ENCODE data around the gene ZWILCH.
A peak's percentile ranks its signal among the peaks of the same experiment; 100 is the strongest.
"Not testable (repeated sequence)": the region's sequence is repeated elsewhere in the genome, so short reads cannot be mapped to it uniquely, and the experiment has no call there.

The ZWILCH gene

DNA sequence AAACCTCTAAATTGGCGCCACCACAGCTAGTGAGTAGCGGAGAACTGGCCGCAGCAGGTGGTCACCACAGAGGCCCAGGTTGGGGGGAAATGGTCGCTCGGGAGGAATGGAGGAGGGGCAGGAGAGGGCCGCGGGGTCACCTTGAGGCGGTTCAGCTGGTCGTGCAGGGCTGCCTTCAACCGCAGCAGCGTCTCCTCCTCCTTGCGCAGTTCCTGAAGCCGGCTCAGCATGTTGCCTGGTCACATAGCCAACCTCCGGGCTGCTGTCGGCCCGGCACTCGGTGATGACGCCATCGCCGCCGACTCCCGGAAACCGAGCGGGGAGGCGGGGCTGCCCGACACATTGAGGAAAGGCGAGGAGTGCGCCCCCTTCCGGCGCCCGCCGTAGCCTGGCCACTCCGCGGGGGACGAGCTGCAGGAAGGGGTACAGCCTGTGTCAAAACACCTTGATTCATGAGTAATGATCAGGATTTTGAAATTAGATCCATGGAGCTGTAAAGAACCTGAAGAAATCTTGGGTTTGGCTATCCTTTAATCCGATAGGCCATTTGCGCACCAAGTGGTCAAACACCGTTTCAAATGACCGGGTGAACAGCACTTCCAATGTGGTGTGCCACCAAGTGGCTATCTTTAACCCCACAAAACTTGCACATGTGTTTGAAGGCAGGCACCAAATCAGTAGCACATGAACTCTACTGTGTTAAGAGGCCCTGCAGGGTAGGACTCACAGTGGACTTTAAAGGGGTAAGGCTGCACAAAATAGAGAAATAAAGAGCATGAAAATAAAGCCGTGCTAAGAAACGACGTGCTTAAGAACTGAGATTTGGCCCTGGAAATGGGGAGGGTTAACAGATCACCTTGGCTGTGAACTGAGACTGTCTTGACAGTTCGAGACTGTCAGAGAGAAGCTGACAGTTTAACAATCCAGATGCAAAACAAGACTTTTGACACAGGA is 7.3 kb upstream of the ZWILCH start, which contains the start of gene SNAPC5:
Gene SNAPC5 (minus strand): TSS at position 261 of the 954 bp plus-strand sequence. CDS start 31 bp downstream, at position 230.
- no peak within 1 kb of the TSS for H2BK120ac ChIP-seq (ENCODE audit: low read depth, low read length)
- peak; percentile 98 for DNase-seq
- H3K27me3 ChIP-seq (ENCODE audit: insufficient read depth, low read length, poor library complexity) = no peaks in the 10 kb centered on the region
- H3K36me3 ChIP-seq (ENCODE audit: control insufficient read depth, insufficient read depth, low read length) = peaks cover 8% of the 10 kb centered on the region
- H3K4me1 ChIP-seq (ENCODE audit: control insufficient read depth, low read depth, low read length) = no peaks in the 10 kb centered on the region
- H3K18ac ChIP-seq (ENCODE audit: low read length) = no peak within 1 kb of the TSS
- H2AK5ac ChIP-seq (ENCODE audit: low read length) = peak within 1 kb of the TSS; percentile 48
- H3K79me2 ChIP-seq (ENCODE audit: control insufficient read depth, insufficient read depth, low read length) = peaks cover 11% of the 10 kb centered on the region
- H3K79me1 ChIP-seq (ENCODE audit: low read length) = peaks cover 3% of the 10 kb centered on the region
- no peak within 1 kb of the TSS for H4K8ac ChIP-seq (ENCODE audit: low read depth, low read length)
- H3K23ac ChIP-seq (ENCODE audit: low read length) = peak within 1 kb of the TSS; percentile 73
- H3K56ac ChIP-seq (ENCODE audit: low read length) = peak within 1 kb of the TSS; percentile 94
- WGBS (ENCODE audit: extremely low coverage, insufficient coverage, low lambda C conversion rate) = no CpG with 5 or more reads among the region's 43 CpGs
- H3K4ac ChIP-seq (ENCODE audit: low read depth, low read length) = peak within 1 kb of the TSS; percentile 83
- H3K9ac ChIP-seq (ENCODE audit: low read length) = peak within 1 kb of the TSS; percentile 91
- H2BK5ac ChIP-seq (ENCODE audit: low read length) = peak within 1 kb of the TSS; percentile 65
- no peak within 1 kb of the TSS for H2BK15ac ChIP-seq (replicated peaks; ENCODE audit: low read depth)
- peak within 1 kb of the TSS; percentile 83 for H3K4me2 ChIP-seq (ENCODE audit: low read length)
- peak within 1 kb of the TSS; percentile 79 for H3K27ac ChIP-seq (ENCODE audit: low read depth, low read length)
- H3K4me3 ChIP-seq (ENCODE audit: low read length) = peak within 1 kb of the TSS; percentile 71
- H4K5ac ChIP-seq (ENCODE audit: low read length) = peak within 1 kb of the TSS; percentile 47

DNA sequence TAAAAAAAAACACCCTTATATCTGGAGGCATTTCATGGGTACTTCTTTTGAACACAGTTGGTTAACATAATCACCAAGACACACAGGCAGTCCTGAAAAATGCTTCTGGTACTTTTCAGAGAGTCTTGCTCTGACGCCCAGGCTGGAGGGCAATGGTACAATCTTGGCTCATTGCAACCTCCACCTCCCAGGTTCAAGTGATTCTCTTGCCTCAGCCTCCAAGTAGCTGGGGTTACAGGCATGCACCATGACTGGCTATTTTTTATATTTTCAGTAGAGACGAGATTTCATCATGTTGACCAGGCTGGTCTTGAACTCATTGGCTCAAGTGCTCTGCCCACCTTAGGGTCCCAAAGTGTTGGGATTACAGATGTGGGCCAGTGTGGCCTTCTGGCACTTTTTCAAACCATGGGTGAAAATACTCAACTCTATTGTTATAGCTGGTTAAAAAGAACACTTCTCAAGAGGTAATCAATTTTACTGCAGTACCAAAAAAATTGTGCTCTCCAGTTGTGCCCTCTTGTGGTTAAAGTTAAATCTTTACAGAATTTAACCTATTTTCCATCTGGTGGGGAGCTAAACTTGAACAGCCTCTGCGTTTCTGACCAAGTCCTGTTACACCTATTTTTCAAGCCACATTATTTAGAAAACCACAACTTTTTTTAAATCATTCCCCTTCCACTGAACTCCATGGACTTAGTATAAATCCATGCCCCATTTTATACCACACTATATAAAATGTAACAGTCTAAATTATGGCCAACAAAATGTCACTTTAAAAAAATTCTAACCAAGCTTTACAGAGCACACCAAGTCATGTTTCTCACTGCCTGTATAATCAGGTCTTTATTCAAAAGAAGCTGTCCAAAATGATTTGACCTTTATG is 6.4 kb upstream of the ZWILCH start:
- H2BK15ac ChIP-seq (replicated peaks; ENCODE audit: low read depth) = no peak overlapping the region
- no peak overlapping the region for H3K9ac ChIP-seq (ENCODE audit: low read length)
- H2BK5ac ChIP-seq (ENCODE audit: low read length) = no peak overlapping the region
- no peak overlapping the region for H3K4ac ChIP-seq (ENCODE audit: low read depth, low read length)
- no peaks in the 10 kb centered on the region for H3K27me3 ChIP-seq (ENCODE audit: insufficient read depth, low read length, poor library complexity)
- no peak overlapping the region for H3K18ac ChIP-seq (ENCODE audit: low read length)
- no peak overlapping the region for H3K27ac ChIP-seq (ENCODE audit: low read depth, low read length)
- no peak overlapping the region for H3K4me2 ChIP-seq (ENCODE audit: low read length)
- no peak overlapping the region for H2AK5ac ChIP-seq (ENCODE audit: low read length)
- H4K5ac ChIP-seq (ENCODE audit: low read length) = no peak overlapping the region
- H3K79me1 ChIP-seq (ENCODE audit: low read length) = peaks cover 3% of the 10 kb centered on the region
- H3K4me3 ChIP-seq (ENCODE audit: low read length) = no peak overlapping the region
- WGBS (ENCODE audit: extremely low coverage, insufficient coverage, low lambda C conversion rate) = no CpG with 5 or more reads among the region's 3 CpGs
- no peak overlapping the region for H3K56ac ChIP-seq (ENCODE audit: low read length)
- H3K23ac ChIP-seq (ENCODE audit: low read length) = no peak overlapping the region
- H4K8ac ChIP-seq (ENCODE audit: low read depth, low read length) = no peak overlapping the region
- peaks cover 21% of the 10 kb centered on the region for H3K79me2 ChIP-seq (ENCODE audit: control insufficient read depth, insufficient read depth, low read length)
- peaks cover 10% of the 10 kb centered on the region for H3K36me3 ChIP-seq (ENCODE audit: control insufficient read depth, insufficient read depth, low read length)
- no peak overlapping the region for H2BK120ac ChIP-seq (ENCODE audit: low read depth, low read length)
- H3K4me1 ChIP-seq (ENCODE audit: control insufficient read depth, low read depth, low read length) = no peaks in the 10 kb centered on the region
- DNase-seq = peak; percentile 44

DNA sequence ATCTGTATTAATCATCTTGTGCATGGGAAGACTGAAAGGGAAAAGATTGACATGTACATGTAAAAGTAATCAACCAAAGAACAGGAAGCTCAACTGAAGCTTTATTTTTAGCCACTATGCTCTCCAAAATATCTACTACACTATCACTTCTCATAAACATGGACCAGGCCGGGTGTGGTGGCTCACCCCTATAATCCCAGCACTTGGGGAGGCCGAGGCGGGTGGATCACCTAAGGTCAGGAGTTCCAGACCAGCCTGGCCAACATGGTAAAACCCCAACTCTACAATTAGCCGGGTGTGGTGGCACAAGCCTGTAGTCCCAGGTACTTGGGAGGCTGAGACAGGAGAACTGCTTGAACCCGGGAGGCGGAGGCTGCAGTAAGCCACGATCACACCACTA is 4.8 kb upstream of the ZWILCH start:
- H4K8ac ChIP-seq (ENCODE audit: low read depth, low read length); H4K5ac ChIP-seq (ENCODE audit: low read length); H3K79me1 ChIP-seq (ENCODE audit: low read length); H3K4ac ChIP-seq (ENCODE audit: low read depth, low read length); H3K18ac ChIP-seq (ENCODE audit: low read length); H3K56ac ChIP-seq (ENCODE audit: low read length); H3K9ac ChIP-seq (ENCODE audit: low read length); H3K4me2 ChIP-seq (ENCODE audit: low read length); H3K4me1 ChIP-seq (ENCODE audit: control insufficient read depth, low read depth, low read length); DNase-seq; H2AK5ac ChIP-seq (ENCODE audit: low read length); H2BK120ac ChIP-seq (ENCODE audit: low read depth, low read length); H2BK5ac ChIP-seq (ENCODE audit: low read length); H3K27me3 ChIP-seq (ENCODE audit: insufficient read depth, low read length, poor library complexity); H3K27ac ChIP-seq (ENCODE audit: low read depth, low read length); H3K23ac ChIP-seq (ENCODE audit: low read length); H2BK15ac ChIP-seq (replicated peaks; ENCODE audit: low read depth); H3K4me3 ChIP-seq (ENCODE audit: low read length): not testable (repeated sequence)
- Histone ChIP-seq H3K36me3 (ENCODE audit: control insufficient read depth, insufficient read depth, low read length) (peaks cover 10% of the 10 kb centered on the region), H3K79me2 (ENCODE audit: control insufficient read depth, insufficient read depth, low read length) (peaks cover 31% of the 10 kb centered on the region)
- no CpG with 5 or more reads among the region's 7 CpGs for WGBS (ENCODE audit: extremely low coverage, insufficient coverage, low lambda C conversion rate)

DNA sequence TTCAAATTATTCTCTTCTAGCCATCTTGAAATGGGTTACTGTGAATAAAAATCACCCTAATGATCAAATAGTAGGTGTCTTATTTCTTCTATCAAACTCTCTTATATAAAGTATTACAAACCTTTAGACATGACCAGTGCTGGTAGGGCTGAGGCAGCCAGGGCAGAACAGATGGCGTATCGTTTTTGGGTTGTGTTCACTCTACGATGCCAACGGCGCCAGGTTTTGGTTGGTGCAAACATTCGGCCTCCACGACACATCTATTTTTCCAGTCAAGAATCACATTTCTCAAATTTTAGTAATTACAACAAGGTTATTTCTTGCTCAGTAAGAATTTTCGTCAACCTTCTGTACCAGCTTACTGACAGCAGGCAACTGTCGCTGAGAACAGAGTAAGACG is 2.6 kb upstream of the ZWILCH start:
- Histone ChIP-seq H3K4me3 (ENCODE audit: low read length) (peak overlapping the region; percentile 99), H3K23ac (ENCODE audit: low read length) (no peak overlapping the region), H2BK120ac (ENCODE audit: low read depth, low read length) (no peak overlapping the region), H3K56ac (ENCODE audit: low read length) (peak overlapping the region; percentile 99), H3K79me1 (ENCODE audit: low read length) (peaks cover 6% of the 10 kb centered on the region), H3K27ac (ENCODE audit: low read depth, low read length) (no peak overlapping the region), H4K5ac (ENCODE audit: low read length) (no peak overlapping the region), H3K4me1 (ENCODE audit: control insufficient read depth, low read depth, low read length) (peaks cover 3% of the 10 kb centered on the region), H3K27me3 (ENCODE audit: insufficient read depth, low read length, poor library complexity) (no peaks in the 10 kb centered on the region), H3K36me3 (ENCODE audit: control insufficient read depth, insufficient read depth, low read length) (peaks cover 10% of the 10 kb centered on the region), H3K9ac (ENCODE audit: low read length) (peak overlapping the region; percentile 96), H2AK5ac (ENCODE audit: low read length) (no peak overlapping the region), H4K8ac (ENCODE audit: low read depth, low read length) (no peak overlapping the region), H2BK15ac (replicated peaks; ENCODE audit: low read depth) (no peak overlapping the region), H3K79me2 (ENCODE audit: control insufficient read depth, insufficient read depth, low read length) (peaks cover 46% of the 10 kb centered on the region), H2BK5ac (ENCODE audit: low read length) (no peak overlapping the region), H3K4ac (ENCODE audit: low read depth, low read length) (no peak overlapping the region), H3K18ac (ENCODE audit: low read length) (no peak overlapping the region), H3K4me2 (ENCODE audit: low read length) (peak overlapping the region; percentile 71)
- DNase-seq = no peak
- no CpG with 5 or more reads among the region's 10 CpGs for WGBS (ENCODE audit: extremely low coverage, insufficient coverage, low lambda C conversion rate)

DNA sequence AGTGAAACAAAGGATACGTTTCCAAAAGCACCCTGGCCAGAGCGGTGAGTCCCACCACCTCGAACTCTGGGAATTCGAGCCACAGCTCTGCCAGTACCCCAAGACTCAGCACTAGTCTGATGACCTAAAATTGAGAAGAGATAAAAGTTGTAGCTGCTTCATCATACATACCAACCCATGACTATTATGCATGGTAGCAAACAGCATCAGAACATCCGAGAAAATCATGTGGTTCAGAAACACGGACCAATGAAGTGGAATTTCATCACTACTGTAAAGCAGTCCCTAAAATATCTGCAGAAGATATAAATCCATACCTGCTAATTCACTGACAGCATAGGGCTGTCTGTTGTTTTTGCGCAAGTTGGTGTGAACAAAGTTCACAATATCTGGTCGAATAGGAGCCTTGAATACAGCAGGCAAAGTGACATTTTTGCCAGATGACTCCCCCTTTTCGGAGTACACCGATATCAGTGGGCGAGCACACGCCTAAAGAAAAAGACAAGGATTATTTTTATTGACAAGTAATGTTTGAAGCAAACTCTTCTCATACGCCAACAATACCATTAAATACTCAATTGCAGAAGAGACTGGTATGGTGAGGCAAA is 2.0 kb upstream of the ZWILCH start:
- Histone ChIP-seq H3K9ac (ENCODE audit: low read length) (peak overlapping the region; percentile 96), H3K4me2 (ENCODE audit: low read length) (peak overlapping the region; percentile 71), H3K56ac (ENCODE audit: low read length) (peak overlapping the region; percentile 99), H3K4me3 (ENCODE audit: low read length) (peak overlapping the region; percentile 99), H3K79me2 (ENCODE audit: control insufficient read depth, insufficient read depth, low read length) (peaks cover 46% of the 10 kb centered on the region)
- no CpG with 5 or more reads among the region's 13 CpGs for WGBS (ENCODE audit: extremely low coverage, insufficient coverage, low lambda C conversion rate)
- not testable (repeated sequence) for H2BK15ac ChIP-seq (replicated peaks; ENCODE audit: low read depth); H3K79me1 ChIP-seq (ENCODE audit: low read length); H3K27ac ChIP-seq (ENCODE audit: low read depth, low read length); H3K27me3 ChIP-seq (ENCODE audit: insufficient read depth, low read length, poor library complexity); H3K4ac ChIP-seq (ENCODE audit: low read depth, low read length); H3K23ac ChIP-seq (ENCODE audit: low read length); H2AK5ac ChIP-seq (ENCODE audit: low read length); H3K4me1 ChIP-seq (ENCODE audit: control insufficient read depth, low read depth, low read length); H3K18ac ChIP-seq (ENCODE audit: low read length); H2BK120ac ChIP-seq (ENCODE audit: low read depth, low read length); H3K36me3 ChIP-seq (ENCODE audit: control insufficient read depth, insufficient read depth, low read length); H4K8ac ChIP-seq (ENCODE audit: low read depth, low read length); DNase-seq; H2BK5ac ChIP-seq (ENCODE audit: low read length); H4K5ac ChIP-seq (ENCODE audit: low read length)

All from mesendoderm (in vitro differentiated cells).